ENCODE data around the gene GPATCH8. TPM values are rescaled to one million over a fixed set of nuclear protein-coding genes. Genes with fewer than 3 reads are reported as not detected.

The GPATCH8 gene
- total and polyA plus RNA-seq, 10 of the 15 experiments (the other 5 are each of a cell fraction or from before 2014, with no cell fraction given) = 11.7 to 45.1 (median 21.3) TPM

DNA sequence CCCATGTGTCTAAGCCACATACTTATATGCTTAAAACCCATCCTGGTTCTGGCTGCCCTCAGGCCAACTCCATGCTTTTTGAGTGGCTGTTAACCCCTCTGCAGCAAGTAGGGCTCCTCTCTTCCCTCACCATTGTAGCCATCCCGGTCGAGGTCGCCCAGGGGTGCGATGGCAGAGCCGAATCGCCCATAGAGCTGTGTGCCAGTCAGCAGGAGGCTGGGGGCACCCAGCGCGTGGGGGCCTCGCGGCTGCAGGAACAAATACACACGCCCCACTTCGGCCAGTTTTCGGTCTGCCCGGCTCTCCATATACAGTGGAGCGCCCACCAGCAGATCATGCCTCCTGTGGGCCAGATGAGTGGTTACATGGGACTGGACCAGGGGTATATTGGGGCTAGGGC lies 119.8 kb downstream of the GPATCH8 start:
- DNase-seq (ENCODE audit: low read depth, low spot score) = no peak
- ChIA-PET SMC1A (ENCODE audit: uncharacterized antibody, unreplicated experiment) (no interaction called here), POLR2A (no interaction called here), CTCF (no interaction called here), RAD21 (ENCODE audit: unreplicated experiment) (interaction anchor here (0.6 kb wide), 1 partner anchor 1316 kb away, joined by 5 read pairs; no protein-coding TSS in a partner anchor)
- no peaks in the 10 kb centered on the region for H3K79me2 ChIP-seq (ENCODE audit: control insufficient read depth, insufficient read depth, low read length)
- no peak for TF ChIP-seq SMAD5 (IDR thresholded peaks at IDR 0.05; ENCODE audit: low read depth)
- TF ChIP-seq HCFC1 (IDR thresholded peaks at IDR 0.05; ENCODE audit: low read length) = no peak
- TF ChIP-seq CEBPB (IDR thresholded peaks at IDR 0.05; ENCODE audit: borderline replicate concordance in 1 of 2, low read depth in 2 of 2, low read length in 2 of 2) = no peak
- TF ChIP-seq KAT2A (conservative IDR thresholded peaks at IDR 0.05; ENCODE audit: control insufficient read depth, low read depth, low read length) = no peak
- no peak for TF ChIP-seq ZNF274 (IDR thresholded peaks at IDR 0.05; ENCODE audit: insufficient read depth, insufficient read length)
- TF ChIP-seq, protein P1, sequence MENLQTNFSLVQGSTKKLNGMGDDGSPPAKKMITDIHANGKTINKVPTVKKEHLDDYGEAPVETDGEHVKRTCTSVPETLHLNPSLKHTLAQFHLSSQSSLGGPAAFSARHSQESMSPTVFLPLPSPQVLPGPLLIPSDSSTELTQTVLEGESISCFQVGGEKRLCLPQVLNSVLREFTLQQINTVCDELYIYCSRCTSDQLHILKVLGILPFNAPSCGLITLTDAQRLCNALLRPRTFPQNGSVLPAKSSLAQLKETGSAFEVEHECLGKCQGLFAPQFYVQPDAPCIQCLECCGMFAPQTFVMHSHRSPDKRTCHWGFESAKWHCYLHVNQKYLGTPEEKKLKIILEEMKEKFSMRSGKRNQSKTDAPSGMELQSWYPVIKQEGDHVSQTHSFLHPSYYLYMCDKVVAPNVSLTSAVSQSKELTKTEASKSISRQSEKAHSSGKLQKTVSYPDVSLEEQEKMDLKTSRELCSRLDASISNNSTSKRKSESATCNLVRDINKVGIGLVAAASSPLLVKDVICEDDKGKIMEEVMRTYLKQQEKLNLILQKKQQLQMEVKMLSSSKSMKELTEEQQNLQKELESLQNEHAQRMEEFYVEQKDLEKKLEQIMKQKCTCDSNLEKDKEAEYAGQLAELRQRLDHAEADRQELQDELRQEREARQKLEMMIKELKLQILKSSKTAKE (IDR thresholded peaks at IDR 0.05; ENCODE audit: low read depth, poor library complexity, severe bottlenecking) = no peak
- no peak for TF ChIP-seq TARDBP (IDR thresholded peaks at IDR 0.05; ENCODE audit: borderline replicate concordance)
- TF ChIP-seq E2F8 (IDR thresholded peaks at IDR 0.05; ENCODE audit: low read depth, partially characterized antibody) = no peak
- H3K4me3 ChIP-seq = no peak overlapping the region
- H3K4me2 ChIP-seq (ENCODE audit: control insufficient read depth, insufficient read depth) = no peak overlapping the region
- no peaks in the 10 kb centered on the region for H3K9me3 ChIP-seq (replicated peaks; ENCODE audit: control insufficient read depth, insufficient read depth, low read length)
- H2AFZ ChIP-seq (ENCODE audit: control insufficient read depth, low read depth, low read length) = no peak overlapping the region
- in situ Hi-C loops (cut with MboI) = no loop called here
- no peaks in the 10 kb centered on the region for H3K36me3 ChIP-seq (ENCODE audit: control insufficient read depth in 2 of 2, insufficient read depth in 2 of 2, low read length in 1 of 2)
- H3K27me3 ChIP-seq (replicated peaks in 1 of 2; ENCODE audit: control insufficient read depth in 2 of 2, insufficient read depth in 2 of 2, low read length in 1 of 2) = no peaks in the 10 kb centered on the region; a peak in 2 of 4 replicates
- FAIRE-seq = no peak
- H3K4me1 ChIP-seq (ENCODE audit: control insufficient read depth, insufficient read depth, low read length) = no peaks in the 10 kb centered on the region
- WGBS (ENCODE audit: insufficient coverage, insufficient replicate concordance, low lambda C conversion rate, missing lambda C conversion rate) = 81% methylated on average over 15 of the region's 15 CpGs
- BruUV-seq (replicated peaks) = no TSS peak
- no peak for ATAC-seq
- H4K20me1 ChIP-seq (ENCODE audit: control insufficient read depth, insufficient read depth) = no peaks in the 10 kb centered on the region
- no peak overlapping the region for H3K9ac ChIP-seq (ENCODE audit: control insufficient read depth, insufficient read depth, low read length)
- intact Hi-C loops (cut with micrococcal nuclease; ENCODE audit: unreplicated experiment) = no loop called here
- H3K27ac ChIP-seq (ENCODE audit: control insufficient read depth, insufficient read depth) = no peak overlapping the region

Data from GM12878 (cell line).